HEK293 (cell line): ENCODE results near the gene SLC26A8.
A peak's percentile ranks its signal among the peaks of the same experiment; 100 is the strongest.

ENCODE experiments used
- ZBTB8A ChIP-seq: fragments of 450-650 bp; formaldehyde crosslinking; IDR thresholded peaks from 2 replicates; pipeline ENCODE4 v1.5.1; 2016; ENCODE audit warnings: missing biosample characterization, missing genetic modification characterization
- ZEB2 ChIP-seq: fragments of 450-650 bp; formaldehyde crosslinking; IDR thresholded peaks from 2 replicates; pipeline ENCODE4 v1.5.1; 2016; ENCODE audit warnings: missing biosample characterization, missing genetic modification characterization
- ZFHX2 ChIP-seq: fragments of 450-650 bp; formaldehyde crosslinking; conservative IDR thresholded peaks from 2 replicates; pipeline ENCODE4 v1.5.1; 2016; ENCODE audit warnings: missing biosample characterization, missing genetic modification characterization
- ZIC2 ChIP-seq: fragments of 450-650 bp; formaldehyde crosslinking; IDR thresholded peaks from 2 replicates; pipeline ENCODE4 v1.5.1; 2016; ENCODE audit warnings: missing biosample characterization, missing genetic modification characterization
- ZNF157 ChIP-seq: fragments of 450-650 bp; formaldehyde crosslinking; IDR thresholded peaks from 2 replicates; pipeline ENCODE4 v1.5.1; 2016; ENCODE audit warnings: missing biosample characterization, missing genetic modification characterization
- ZNF16 ChIP-seq: fragments of 450-650 bp; formaldehyde crosslinking; IDR thresholded peaks from 2 replicates; pipeline ENCODE4 v1.5.1; 2016; ENCODE audit warnings: low read depth, missing biosample characterization, missing genetic modification characterization
- ZNF202 ChIP-seq: fragments of 450-650 bp; formaldehyde crosslinking; IDR thresholded peaks from 2 replicates; pipeline ENCODE4 v1.5.1; 2016; ENCODE audit warnings: missing biosample characterization, missing genetic modification characterization, borderline replicate concordance
- ZNF302 ChIP-seq: fragments of 450-650 bp; formaldehyde crosslinking; IDR thresholded peaks from 2 replicates; pipeline ENCODE4 v1.5.1; 2016; ENCODE audit warnings: missing biosample characterization, missing genetic modification characterization, low read depth
- ZNF324 ChIP-seq: fragments of 450-650 bp; formaldehyde crosslinking; IDR thresholded peaks from 2 replicates; pipeline ENCODE4 v1.5.1; 2016; ENCODE audit warnings: missing biosample characterization, missing genetic modification characterization
- ZNF335 ChIP-seq: fragments of 450-650 bp; formaldehyde crosslinking; conservative IDR thresholded peaks from 2 replicates; pipeline ENCODE4 v1.5.1; 2016; ENCODE audit warnings: missing biosample characterization, missing genetic modification characterization
- ZNF514 ChIP-seq: fragments of 450-650 bp; formaldehyde crosslinking; IDR thresholded peaks from 2 replicates; pipeline ENCODE4 v1.5.1; 2016; ENCODE audit warnings: missing biosample characterization, missing genetic modification characterization
- ZNF530 ChIP-seq: fragments of 450-650 bp; formaldehyde crosslinking; IDR thresholded peaks from 2 replicates; pipeline ENCODE4 v1.5.1; 2016; ENCODE audit warnings: low read depth, missing biosample characterization, missing genetic modification characterization
- ZNF600 ChIP-seq: fragments of 450-650 bp; formaldehyde crosslinking; IDR thresholded peaks from 2 replicates; pipeline ENCODE4 v1.5.1; 2016; ENCODE audit warnings: missing biosample characterization, missing genetic modification characterization
- ZNF792 ChIP-seq: fragments of 450-650 bp; formaldehyde crosslinking; IDR thresholded peaks from 2 replicates; pipeline ENCODE4 v1.5.1; 2016; ENCODE audit warnings: missing biosample characterization, missing genetic modification characterization
- TF ChIP-seq, protein P1 (sequence below): fragments of 450-650 bp; formaldehyde crosslinking; IDR thresholded peaks from 2 replicates; pipeline ENCODE4 v1.5.1; 2016; ENCODE audit warnings: missing biosample characterization, missing genetic modification characterization
- TF ChIP-seq, protein P2 (sequence below): fragments of 450-650 bp; formaldehyde crosslinking; IDR thresholded peaks from 2 replicates; pipeline ENCODE4 v1.5.1; 2016; ENCODE audit warnings: missing biosample characterization, missing genetic modification characterization
- TF ChIP-seq, protein P3 (sequence below): fragments of 450-650 bp; formaldehyde crosslinking; IDR thresholded peaks from 2 replicates; pipeline ENCODE4 v1.5.1; 2016; ENCODE audit warnings: missing biosample characterization, missing genetic modification characterization
- TF ChIP-seq, protein P4 (sequence below): fragments of 450-650 bp; formaldehyde crosslinking; optimal IDR thresholded peaks from 2 replicates; pipeline ENCODE3; 2016; ENCODE audit warnings: missing biosample characterization, mild to moderate bottlenecking, missing genetic modification characterization

The SLC26A8 gene

DNA sequence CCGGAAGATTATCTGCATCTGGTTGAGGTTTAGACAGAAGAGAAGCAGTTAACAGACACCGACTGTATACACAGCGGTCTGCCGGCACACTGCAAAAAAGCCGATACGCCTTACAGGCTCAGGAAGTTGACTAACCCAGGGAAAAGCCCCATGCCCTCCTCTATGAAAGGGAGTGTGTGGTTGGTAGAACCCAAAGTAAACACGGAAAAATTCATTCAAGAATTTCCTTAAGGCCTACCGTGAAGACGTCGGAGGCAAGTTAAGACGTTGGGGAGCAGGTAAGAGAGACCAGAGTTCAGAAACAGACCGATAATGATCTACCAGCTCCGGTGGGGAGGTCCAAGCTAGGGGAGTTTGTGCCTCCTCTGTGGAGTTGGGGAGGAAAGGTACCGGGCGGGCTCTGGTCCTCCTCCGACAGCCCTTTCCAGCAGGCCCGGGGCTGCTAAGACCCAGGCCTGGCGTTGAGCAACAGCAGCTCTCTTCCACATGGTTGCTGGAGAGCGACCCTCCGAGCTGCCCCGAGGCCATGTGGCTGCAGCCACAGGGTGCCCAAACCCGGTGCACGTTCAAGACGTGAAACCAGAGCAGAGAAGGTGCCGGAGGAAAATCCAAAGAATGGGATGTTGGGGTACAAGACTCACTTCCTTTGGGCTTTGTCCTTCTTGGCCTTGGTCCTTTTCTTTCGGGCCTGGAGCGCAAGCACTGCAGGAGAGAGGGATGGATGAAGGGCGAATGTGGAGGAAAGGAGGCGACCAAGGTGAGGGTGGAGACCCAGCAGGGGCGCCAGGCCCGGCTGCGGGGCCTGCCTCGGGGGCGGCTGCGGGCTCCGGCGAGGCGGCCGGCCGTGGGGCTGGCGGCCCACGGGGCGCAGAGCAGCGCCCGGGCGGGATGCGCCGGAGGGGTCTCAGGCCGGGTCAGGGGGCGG, 104.4 kb downstream of the SLC26A8 start (continued):
- TF ChIP-seq, protein P1, sequence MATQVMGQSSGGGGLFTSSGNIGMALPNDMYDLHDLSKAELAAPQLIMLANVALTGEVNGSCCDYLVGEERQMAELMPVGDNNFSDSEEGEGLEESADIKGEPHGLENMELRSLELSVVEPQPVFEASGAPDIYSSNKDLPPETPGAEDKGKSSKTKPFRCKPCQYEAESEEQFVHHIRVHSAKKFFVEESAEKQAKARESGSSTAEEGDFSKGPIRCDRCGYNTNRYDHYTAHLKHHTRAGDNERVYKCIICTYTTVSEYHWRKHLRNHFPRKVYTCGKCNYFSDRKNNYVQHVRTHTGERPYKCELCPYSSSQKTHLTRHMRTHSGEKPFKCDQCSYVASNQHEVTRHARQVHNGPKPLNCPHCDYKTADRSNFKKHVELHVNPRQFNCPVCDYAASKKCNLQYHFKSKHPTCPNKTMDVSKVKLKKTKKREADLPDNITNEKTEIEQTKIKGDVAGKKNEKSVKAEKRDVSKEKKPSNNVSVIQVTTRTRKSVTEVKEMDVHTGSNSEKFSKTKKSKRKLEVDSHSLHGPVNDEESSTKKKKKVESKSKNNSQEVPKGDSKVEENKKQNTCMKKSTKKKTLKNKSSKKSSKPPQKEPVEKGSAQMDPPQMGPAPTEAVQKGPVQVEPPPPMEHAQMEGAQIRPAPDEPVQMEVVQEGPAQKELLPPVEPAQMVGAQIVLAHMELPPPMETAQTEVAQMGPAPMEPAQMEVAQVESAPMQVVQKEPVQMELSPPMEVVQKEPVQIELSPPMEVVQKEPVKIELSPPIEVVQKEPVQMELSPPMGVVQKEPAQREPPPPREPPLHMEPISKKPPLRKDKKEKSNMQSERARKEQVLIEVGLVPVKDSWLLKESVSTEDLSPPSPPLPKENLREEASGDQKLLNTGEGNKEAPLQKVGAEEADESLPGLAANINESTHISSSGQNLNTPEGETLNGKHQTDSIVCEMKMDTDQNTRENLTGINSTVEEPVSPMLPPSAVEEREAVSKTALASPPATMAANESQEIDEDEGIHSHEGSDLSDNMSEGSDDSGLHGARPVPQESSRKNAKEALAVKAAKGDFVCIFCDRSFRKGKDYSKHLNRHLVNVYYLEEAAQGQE (tag by site-specific recombination) = peak; percentile 93
- TF ChIP-seq, protein P2, sequence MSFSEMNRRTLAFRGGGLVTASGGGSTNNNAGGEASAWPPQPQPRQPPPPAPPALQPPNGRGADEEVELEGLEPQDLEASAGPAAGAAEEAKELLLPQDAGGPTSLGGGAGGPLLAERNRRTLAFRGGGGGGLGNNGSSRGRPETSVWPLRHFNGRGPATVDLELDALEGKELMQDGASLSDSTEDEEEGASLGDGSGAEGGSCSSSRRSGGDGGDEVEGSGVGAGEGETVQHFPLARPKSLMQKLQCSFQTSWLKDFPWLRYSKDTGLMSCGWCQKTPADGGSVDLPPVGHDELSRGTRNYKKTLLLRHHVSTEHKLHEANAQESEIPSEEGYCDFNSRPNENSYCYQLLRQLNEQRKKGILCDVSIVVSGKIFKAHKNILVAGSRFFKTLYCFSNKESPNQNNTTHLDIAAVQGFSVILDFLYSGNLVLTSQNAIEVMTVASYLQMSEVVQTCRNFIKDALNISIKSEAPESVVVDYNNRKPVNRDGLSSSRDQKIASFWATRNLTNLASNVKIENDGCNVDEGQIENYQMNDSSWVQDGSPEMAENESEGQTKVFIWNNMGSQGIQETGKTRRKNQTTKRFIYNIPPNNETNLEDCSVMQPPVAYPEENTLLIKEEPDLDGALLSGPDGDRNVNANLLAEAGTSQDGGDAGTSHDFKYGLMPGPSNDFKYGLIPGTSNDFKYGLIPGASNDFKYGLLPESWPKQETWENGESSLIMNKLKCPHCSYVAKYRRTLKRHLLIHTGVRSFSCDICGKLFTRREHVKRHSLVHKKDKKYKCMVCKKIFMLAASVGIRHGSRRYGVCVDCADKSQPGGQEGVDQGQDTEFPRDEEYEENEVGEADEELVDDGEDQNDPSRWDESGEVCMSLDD = 0 out of 2 replicates have a peak, but pooled peaks have one; percentile 28
- TF ChIP-seq, protein P3, sequence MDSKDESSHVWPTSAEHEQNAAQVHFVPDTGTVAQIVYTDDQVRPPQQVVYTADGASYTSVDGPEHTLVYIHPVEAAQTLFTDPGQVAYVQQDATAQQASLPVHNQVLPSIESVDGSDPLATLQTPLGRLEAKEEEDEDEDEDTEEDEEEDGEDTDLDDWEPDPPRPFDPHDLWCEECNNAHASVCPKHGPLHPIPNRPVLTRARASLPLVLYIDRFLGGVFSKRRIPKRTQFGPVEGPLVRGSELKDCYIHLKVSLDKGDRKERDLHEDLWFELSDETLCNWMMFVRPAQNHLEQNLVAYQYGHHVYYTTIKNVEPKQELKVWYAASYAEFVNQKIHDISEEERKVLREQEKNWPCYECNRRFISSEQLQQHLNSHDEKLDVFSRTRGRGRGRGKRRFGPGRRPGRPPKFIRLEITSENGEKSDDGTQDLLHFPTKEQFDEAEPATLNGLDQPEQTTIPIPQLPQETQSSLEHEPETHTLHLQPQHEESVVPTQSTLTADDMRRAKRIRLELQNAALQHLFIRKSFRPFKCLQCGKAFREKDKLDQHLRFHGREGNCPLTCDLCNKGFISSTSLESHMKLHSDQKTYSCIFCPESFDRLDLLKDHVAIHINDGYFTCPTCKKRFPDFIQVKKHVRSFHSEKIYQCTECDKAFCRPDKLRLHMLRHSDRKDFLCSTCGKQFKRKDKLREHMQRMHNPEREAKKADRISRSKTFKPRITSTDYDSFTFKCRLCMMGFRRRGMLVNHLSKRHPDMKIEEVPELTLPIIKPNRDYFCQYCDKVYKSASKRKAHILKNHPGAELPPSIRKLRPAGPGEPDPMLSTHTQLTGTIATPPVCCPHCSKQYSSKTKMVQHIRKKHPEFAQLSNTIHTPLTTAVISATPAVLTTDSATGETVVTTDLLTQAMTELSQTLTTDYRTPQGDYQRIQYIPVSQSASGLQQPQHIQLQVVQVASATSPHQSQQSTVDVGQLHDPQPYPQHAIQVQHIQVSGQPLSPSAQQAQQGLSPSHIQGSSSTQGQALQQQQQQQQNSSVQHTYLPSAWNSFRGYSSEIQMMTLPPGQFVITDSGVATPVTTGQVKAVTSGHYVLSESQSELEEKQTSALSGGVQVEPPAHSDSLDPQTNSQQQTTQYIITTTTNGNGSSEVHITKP (tag by site-specific recombination) = peak; percentile 63
- peak; percentile 78 for TF ChIP-seq ZNF335 (tag by site-specific recombination)
- peak; percentile 93; the same call in 1 of the 2 replicates for TF ChIP-seq ZNF600 (tag by site-specific recombination)
- no peak for TF ChIP-seq ZNF202 (tag by site-specific recombination)
- TF ChIP-seq, protein P4, sequence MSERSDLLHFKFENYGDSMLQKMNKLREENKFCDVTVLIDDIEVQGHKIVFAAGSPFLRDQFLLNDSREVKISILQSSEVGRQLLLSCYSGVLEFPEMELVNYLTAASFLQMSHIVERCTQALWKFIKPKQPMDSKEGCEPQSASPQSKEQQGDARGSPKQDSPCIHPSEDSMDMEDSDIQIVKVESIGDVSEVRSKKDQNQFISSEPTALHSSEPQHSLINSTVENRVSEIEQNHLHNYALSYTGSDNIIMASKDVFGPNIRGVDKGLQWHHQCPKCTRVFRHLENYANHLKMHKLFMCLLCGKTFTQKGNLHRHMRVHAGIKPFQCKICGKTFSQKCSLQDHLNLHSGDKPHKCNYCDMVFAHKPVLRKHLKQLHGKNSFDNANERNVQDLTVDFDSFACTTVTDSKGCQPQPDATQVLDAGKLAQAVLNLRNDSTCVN (tag by site-specific recombination) = no peak
- TF ChIP-seq ZNF530 (tag by site-specific recombination) = no peak
- no peak for TF ChIP-seq ZNF157 (tag by site-specific recombination)
- TF ChIP-seq ZFHX2 (tag by site-specific recombination) = no peak
- no peak for TF ChIP-seq ZNF302 (tag by site-specific recombination)
- TF ChIP-seq ZNF792 (tag by site-specific recombination) = peak; percentile 99
- no peak for TF ChIP-seq ZNF514 (tag by site-specific recombination)
- TF ChIP-seq ZIC2 (tag by site-specific recombination) = peak; percentile 56; the same call in 1 of the 2 replicates
- no peak for TF ChIP-seq ZNF16
- TF ChIP-seq ZNF324 (tag by site-specific recombination) = no peak
- TF ChIP-seq ZEB2 (tag by site-specific recombination) = peak; percentile 34; the same call in 1 of the 2 replicates
- peak; percentile 14; the same call in 1 of the 2 replicates for TF ChIP-seq ZBTB8A (tag by site-specific recombination)
